Peyer's patch (tissue), 4 donors: ENCODE data around the gene PLB1.

ENCODE experiments used
- CTCF ChIP-seq, 6 experiments: fragments of 450-650 bp in 4 of 6; fragments of 200-600 bp in 2 of 6; sonication (generic) in 1 of 6; IDR thresholded peaks; one replicate each; pipeline ENCODE4 v1.5.1; 2017 to 2019; ENCODE audit warnings: antibody characterized with exemption in 6 of 6, mild to moderate bottlenecking in 3 of 6, moderate library complexity in 1 of 6
- POLR2A ChIP-seq, 2 donors: fragments of 450-650 bp; IDR thresholded peaks; one replicate each; pipeline ENCODE4 v1.5.1; 2017; ENCODE audit warnings: antibody characterized with exemption in 2 of 2, mild to moderate bottlenecking in 2 of 2, moderate library complexity in 2 of 2

GRCh38 chr2:28645553-28645952 is 149.7 kb downstream of the PLB1 start:
- TF ChIP-seq CTCF (IDR thresholded peaks at IDR 0.05) (no peak), POLR2A (IDR thresholded peaks at IDR 0.05) (no peak)
